COR-L47 (cell line): ENCODE results near the gene AKAP6.
"Not testable (repeated sequence)": the region's sequence is repeated elsewhere in the genome, so short reads cannot be mapped to it uniquely, and the experiment has no call there.

Source experiments
- DNase-seq: peaks from one replicate; lab custom pipeline; 2025; lab: John Stamatoyannopoulos, UW

Gene AKAP6

GRCh38 chr14:32370714-32371113 is 41.6 kb downstream of the AKAP6 start:
- DNase-seq, result no peak

GRCh38 chr14:32372154-32372553 is 43.1 kb downstream of the AKAP6 start:
- DNase-seq, result no peak

- not testable (repeated sequence) for DNase-seq
Measured at GRCh38 chr14:32373174-32373573, 44.1 kb downstream of the AKAP6 start.

GRCh38 chr14:32374155-32374554 is 45.1 kb downstream of the AKAP6 start:
- no peak for DNase-seq

- no peak for DNase-seq
Measured at GRCh38 chr14:32375663-32376062, 46.6 kb downstream of the AKAP6 start.

- no peak for DNase-seq
Measured at GRCh38 chr14:32377046-32377646, 48.0 kb downstream of the AKAP6 start.

- DNase-seq, result no peak
Measured at GRCh38 chr14:32378284-32378683, 49.2 kb downstream of the AKAP6 start.

GRCh38 chr14:32379447-32379846 is 50.3 kb downstream of the AKAP6 start:
- no peak for DNase-seq

- DNase-seq, result no peak
Measured at GRCh38 chr14:32381869-32382268, 52.8 kb downstream of the AKAP6 start.

- DNase-seq, result peak; percentile 13
Measured at GRCh38 chr14:32382704-32383103, 53.6 kb downstream of the AKAP6 start.

- no peak for DNase-seq
Measured at GRCh38 chr14:32383364-32384009, 54.4 kb downstream of the AKAP6 start.

- no peak for DNase-seq
Measured at GRCh38 chr14:32384464-32384863, 55.4 kb downstream of the AKAP6 start.

GRCh38 chr14:32387295-32387694 is 58.2 kb downstream of the AKAP6 start:
- not testable (repeated sequence) for DNase-seq

GRCh38 chr14:32393119-32393518 is 64.0 kb downstream of the AKAP6 start:
- no peak for DNase-seq

- DNase-seq, result no peak
Measured at GRCh38 chr14:32394038-32394437, 64.9 kb downstream of the AKAP6 start.

- no peak for DNase-seq
Measured at GRCh38 chr14:32396885-32397284, 67.8 kb downstream of the AKAP6 start.

GRCh38 chr14:32397861-32398640 is 69.0 kb downstream of the AKAP6 start:
- DNase-seq, result no peak

- no peak for DNase-seq
Measured at GRCh38 chr14:32399920-32400319, 70.8 kb downstream of the AKAP6 start.

- DNase-seq, result no peak
Measured at GRCh38 chr14:32400480-32400879, 71.4 kb downstream of the AKAP6 start.

GRCh38 chr14:32403021-32403420 is 73.9 kb downstream of the AKAP6 start:
- DNase-seq, result no peak

GRCh38 chr14:32403688-32404087 is 74.6 kb downstream of the AKAP6 start:
- no peak for DNase-seq

- DNase-seq, result no peak
Measured at GRCh38 chr14:32404784-32405573, 75.9 kb downstream of the AKAP6 start.
